ENCODE measurements around the gene HSPBP1.

- no peak for TF ChIP-seq ZNF23 (CRISPR knock-in tag; IDR thresholded peaks at IDR 0.05)
- no peak for TF ChIP-seq BRD4 (IDR thresholded peaks at IDR 0.05)
- TF ChIP-seq NFATC3 (IDR thresholded peaks at IDR 0.05), result no peak
- no peak for TF ChIP-seq IRF9 (tag; IDR thresholded peaks at IDR 0.05)
- no peak for TF ChIP-seq ZEB2 (IDR thresholded peaks at IDR 0.05)
- no peak for TF ChIP-seq ZNF512 (tag; IDR thresholded peaks at IDR 0.05)
- no peak for TF ChIP-seq CTCF (IDR thresholded peaks at IDR 0.05 in 2 of 3, conservative IDR thresholded peaks at IDR 0.05 in 1 of 3; ENCODE audit: insufficient read depth in 2 of 3, low read depth in 1 of 3, low read length in 3 of 3)
- TF ChIP-seq E4F1 (CRISPR knock-in tag; IDR thresholded peaks at IDR 0.05; ENCODE audit: borderline replicate concordance), result no peak
- TF ChIP-seq ETV6 (IDR thresholded peaks at IDR 0.05; ENCODE audit: borderline replicate concordance in 1 of 2, low read depth in 2 of 2, low read length in 1 of 2), result no peak
- TF ChIP-seq ETV6 (CRISPR knock-in tag; IDR thresholded peaks at IDR 0.05; ENCODE audit: borderline replicate concordance), result no peak
- no peak for TF ChIP-seq VEZF1 (CRISPR knock-in tag; IDR thresholded peaks at IDR 0.05)
- no peak for TF ChIP-seq ZNF121 (CRISPR knock-in tag; conservative IDR thresholded peaks at IDR 0.05)
- TF ChIP-seq ZBTB11 (CRISPR knock-in tag; IDR thresholded peaks at IDR 0.05), result 0 out of 6 replicates have a peak, but pooled peaks of 1 of the 3 experiments have one; percentile 48
These were observed 24.5 kb upstream of the HSPBP1 start for GRCh38 chr19:55304279-55304978.
